HG03097 (cell line): ENCODE results near the gene TFAP2C.

Experiments
- ATAC-seq: cut with Tn5 transposase; IDR thresholded peaks from one replicate; pipeline ENCODE4 v1.9.1; 2021; ENCODE audit not compliant: unreplicated experiment, low FRiP score

TFAP2C gene

DNA sequence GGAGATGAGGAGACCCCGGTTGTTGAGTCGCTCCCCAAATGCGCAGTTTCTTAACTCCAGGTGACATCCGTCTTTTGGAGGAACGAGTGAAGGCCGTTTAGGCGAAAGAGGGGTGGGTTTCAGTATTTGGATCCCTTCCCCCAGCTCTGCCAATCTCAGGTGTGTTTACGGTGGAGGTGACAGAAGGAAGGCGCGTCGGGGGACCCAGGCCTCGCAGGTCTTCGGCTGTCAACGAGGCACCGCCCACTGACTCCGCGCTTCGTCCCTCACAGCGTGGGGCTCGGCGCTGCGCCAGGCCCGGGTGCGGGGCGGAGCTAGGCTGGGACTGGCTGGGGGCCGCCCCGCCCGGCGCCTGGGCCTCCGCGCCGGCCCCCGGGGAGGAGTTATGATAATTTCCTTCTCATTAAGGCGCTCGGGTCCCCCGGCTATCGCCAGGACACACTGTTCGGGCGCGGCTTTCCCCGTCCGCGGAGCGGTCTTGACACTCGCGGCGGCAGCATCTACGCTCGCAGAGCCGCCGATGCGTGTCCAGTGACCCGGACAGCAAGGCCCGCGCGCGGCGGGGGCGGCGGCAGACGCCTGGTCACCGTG, at the start of gene TFAP2C:
Gene TFAP2C, plus strand, starts transcription at position 434 of the 591 bp plus-strand sequence. CDS start 239 bp downstream, outside the sequence.
- ATAC-seq = no peak

DNA sequence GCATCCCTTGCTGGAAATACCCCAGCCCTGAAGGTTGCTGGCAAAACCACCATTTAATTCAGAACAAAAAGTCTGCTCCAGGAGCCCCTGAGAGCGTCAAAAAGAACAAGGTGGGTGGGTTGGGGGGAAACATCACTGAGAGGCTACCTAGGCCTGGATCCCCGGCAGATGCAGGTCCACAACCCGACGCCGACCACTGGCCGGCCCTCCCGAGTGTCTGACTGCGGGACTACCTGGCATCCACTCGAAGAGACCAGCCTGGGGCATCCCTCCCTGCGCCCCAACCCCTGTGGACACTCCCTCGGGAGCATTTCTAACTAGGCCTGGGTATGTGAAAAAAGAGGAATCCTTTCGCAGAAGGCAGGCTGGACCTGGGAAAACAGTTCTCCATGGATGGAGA, 48.9 kb upstream of the TFAP2C start:
- ATAC-seq = no peak

DNA sequence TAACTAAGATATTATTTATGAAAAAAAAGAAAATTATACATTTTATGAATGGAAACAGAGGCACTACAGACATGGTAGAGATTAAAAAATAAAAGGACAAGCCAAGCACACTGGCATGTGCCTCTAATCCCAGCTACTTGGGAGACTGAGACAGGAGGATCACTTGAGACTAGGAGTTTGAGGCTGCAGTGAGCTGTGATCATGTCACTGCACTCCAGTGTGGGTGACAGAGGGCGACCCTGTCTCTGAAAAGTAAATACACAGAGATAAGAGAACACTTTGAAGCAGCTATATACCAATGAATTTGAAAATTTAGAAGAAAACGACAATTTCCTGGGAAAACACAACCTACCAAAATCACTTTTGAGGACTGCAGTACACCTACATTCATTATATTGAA, 47.4 kb upstream of the TFAP2C start:
- ATAC-seq = no peak

DNA sequence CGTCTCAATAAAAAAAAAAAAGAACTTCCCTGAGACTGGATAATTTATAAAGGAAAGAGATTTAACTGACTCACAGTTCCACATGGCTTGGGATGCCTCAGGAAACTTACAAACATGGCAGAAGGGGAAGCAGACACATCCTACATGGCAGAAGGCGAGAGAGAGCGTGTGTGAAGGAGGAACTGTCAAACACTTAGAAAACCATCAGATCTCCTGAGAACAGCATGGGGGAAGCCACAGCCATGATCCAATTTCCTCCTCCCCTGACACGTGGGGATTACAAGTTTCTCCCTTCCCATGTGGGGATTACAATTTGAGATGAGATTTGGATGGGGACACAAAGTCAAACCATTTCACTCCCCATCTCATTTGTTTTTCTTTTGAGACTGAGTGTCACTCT, 46.6 kb upstream of the TFAP2C start:
- ATAC-seq = no peak

DNA sequence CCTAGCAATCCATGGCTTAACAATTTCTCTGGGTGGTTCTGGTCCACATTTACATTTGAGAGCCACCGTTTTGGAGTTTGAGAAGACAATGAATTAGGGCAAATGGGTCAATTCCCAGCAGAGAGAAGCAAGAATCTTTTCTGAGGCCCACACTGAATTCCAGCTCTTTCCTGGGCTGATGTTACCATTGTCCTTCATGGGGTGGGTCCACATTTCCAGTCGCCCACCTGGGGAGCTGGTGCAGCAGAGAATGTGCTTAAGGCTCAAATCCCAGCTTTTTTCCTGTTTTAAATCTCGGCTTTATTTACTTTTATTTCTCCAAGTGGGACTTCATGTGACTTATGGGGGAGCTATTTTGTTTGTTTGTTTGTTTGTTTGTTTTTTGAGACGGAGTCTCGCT, 44.2 kb upstream of the TFAP2C start:
- no peak for ATAC-seq

DNA sequence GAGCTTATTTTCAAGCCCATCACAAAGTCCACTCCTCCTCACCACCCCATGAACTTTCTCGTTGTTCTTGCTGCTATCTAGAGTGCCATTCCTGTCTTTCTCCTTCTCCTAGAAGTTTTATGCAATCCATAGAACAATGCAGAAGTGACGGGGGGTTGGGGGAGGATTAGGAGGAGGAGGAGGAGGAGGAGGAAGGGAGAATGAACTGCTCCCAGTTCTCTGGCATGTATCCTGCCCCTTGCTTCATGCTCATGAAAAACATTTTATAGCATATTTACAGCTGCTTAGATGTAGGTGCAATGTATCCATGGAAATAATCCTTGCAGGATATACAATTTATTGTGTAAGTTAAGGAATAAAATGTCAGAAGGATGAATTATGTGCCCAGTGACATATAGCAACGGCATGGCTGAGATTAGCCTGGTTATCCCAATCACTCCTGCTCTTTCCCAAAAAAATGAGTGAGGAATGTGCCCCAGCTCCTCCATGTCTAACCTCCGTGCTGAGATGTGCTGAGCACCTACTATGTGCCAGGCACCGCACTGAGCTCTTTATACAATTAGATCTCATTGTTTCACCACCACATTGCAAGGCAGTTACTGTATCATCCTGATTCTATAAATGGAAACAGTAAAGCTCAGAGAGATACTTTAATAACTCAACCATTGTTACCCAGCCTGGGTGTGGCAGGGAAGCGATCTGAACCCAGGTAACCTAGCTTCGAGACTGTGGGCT, 41.6 kb upstream of the TFAP2C start:
- no peak for ATAC-seq

DNA sequence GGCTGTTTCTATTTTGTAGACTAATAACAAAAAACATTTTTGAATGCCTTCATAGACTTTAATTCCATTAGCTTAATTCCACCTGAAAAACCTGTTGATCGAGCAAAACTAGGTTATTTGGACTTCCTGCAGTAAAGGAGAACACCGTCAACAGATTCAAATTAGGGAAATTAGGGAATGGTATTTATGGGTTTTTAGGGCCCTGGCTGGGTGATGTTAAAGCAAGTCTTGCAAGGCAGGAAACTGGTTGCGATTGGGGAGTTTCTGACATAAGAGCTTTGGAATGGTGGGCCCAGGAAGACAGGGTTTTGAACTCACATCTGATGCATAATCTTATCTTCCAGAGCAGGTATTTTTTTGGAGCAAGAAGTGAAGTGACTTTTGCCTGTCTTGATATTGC, 40.1 kb upstream of the TFAP2C start:
- no peak for ATAC-seq

DNA sequence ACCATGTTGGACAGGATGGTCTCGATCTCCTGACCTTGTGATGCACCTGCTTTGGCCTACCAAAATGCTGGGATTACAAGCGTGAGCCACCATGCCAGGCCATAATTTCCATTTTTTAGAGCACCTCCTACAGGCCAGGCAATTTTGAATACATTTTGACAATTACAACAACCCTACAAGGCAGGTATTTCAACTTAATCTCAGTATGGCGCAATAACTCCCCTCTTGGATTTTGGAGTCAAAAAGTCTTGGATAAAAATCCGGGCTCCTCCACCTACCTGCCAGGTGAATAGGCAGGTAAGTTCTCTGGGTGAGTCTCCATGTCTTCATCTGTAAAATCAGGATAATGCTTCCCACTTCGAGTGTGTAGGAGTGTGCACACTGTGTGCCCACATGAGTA, 39.5 kb upstream of the TFAP2C start:
- ATAC-seq = no peak

DNA sequence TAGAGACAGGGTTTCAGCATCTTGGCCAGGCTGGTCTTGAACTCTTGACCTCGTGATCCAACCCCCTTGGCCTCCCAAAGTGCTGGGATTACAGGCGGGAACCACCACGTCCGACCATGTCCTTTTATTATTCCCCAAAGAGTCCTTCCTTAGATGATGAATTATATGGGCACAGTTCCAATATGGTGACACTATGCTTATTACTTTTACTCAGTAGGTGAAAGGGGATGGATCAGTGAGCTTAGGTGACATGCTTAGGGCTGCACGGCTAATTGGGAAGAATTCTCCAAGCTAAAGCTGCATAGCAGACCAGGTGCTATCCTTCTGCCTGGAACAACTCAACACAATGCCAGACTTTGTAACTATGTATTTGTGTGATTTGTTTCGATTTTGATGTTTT, 38.2 kb upstream of the TFAP2C start:
- ATAC-seq = no peak

DNA sequence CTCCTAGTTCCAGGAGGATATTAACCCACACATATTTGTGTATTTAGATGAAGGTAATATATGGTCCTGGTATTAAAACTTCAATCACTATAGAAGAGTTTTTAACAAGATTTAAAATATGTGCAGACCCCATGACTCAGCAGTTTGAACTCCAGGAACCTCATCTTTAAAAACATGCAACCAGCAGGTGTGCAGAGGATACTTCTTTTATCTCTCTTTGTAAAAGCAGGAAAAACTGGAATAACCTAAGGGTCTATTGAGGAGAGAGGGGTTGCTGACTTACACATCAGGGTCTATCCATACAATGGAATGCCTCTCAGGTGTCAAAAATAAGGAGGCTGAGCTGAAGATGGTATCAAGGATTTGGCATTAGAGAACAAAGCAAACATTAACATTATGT, 36.9 kb upstream of the TFAP2C start:
- ATAC-seq = no peak

DNA sequence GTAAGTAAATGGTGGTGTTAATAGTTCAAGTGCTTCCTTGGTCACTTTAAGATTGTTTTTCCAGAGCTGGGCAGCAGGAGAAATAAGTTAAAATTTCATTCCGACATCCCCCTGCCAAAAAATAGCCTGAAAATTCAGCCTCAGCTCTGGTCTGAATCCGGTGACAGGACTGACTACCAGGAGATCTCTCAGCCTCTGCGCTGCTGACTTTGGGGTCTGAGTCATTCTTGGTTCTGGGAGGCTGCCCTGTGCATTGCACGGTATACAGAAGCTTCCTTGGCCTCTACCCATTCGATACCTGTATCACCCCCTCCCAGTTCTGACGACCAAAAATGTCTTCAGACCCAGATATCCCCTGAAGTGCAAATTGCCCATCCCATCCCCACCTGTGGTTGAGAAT, 36.3 kb upstream of the TFAP2C start:
- no peak for ATAC-seq

DNA sequence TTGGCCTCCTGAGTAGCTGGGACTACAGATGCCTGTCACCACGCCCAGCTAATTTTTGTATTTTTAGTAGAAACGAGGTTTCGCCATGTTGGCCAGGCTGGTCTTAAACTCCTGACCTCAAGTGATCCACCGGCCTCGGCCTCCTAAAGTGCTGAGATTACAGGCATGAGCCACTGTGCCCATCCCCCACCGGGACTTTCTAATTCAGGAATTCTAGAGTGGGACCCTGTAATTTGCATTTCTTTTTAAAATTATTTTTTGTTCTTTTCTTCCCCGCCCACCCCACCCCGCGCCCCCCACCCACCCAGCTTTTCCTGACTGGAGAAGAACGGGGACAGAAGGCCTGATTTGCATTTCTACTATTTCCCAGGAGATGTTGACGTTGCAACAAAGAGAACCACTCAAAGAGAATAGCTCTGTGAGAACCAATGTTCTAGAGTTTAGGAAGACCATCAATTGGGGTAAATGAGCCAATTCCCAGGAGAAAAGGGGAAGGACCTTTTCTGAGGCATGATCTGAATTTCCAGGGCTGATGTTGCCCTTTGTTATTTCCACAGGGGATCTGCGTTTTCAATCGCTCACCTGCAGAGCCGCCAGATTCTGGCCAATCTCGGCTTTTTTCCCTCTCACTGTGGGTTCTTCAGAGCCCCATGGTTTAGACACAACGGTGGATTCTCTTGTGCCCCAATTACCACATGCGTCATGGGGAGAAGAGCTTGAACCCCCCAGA, 33.2 kb upstream of the TFAP2C start:
- ATAC-seq = no peak

DNA sequence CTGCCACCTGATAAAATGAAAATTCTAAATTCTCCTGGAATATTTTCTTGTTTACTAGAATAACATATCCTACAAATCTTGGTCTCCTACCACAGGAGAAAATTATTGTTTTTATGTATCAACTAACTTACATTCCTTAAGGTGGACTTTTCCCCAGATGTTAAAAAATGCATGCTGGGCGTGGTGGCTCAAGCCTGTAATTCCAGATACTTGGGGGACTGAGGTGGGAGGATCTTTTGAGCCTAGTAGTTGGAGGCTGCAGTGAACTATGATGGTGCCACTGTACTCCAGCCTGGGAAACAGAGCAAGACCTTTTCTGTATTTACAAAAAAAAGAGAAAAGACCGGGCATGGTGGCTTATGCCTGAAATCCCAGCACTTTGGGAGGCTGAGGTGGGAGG, 27.9 kb upstream of the TFAP2C start:
- ATAC-seq = no peak

DNA sequence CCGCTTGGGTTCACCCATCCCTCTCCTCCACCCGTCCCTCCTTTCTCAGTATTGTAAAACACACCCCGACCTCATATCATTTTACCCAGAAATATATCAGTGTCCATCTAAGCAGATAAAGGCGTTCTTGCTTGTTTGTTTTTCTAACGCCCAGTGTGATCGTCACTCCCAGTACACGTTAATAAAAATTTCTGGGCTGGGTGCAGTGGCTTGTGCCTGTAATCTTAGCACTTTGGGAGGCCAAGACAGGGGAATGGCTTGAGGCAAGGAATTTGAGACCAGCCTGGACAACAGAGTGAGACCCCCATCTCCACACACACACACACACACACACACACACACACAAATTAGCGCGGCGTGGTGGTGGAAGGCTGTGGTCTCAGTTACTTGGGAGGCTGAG, 24.4 kb upstream of the TFAP2C start:
- no peak for ATAC-seq

DNA sequence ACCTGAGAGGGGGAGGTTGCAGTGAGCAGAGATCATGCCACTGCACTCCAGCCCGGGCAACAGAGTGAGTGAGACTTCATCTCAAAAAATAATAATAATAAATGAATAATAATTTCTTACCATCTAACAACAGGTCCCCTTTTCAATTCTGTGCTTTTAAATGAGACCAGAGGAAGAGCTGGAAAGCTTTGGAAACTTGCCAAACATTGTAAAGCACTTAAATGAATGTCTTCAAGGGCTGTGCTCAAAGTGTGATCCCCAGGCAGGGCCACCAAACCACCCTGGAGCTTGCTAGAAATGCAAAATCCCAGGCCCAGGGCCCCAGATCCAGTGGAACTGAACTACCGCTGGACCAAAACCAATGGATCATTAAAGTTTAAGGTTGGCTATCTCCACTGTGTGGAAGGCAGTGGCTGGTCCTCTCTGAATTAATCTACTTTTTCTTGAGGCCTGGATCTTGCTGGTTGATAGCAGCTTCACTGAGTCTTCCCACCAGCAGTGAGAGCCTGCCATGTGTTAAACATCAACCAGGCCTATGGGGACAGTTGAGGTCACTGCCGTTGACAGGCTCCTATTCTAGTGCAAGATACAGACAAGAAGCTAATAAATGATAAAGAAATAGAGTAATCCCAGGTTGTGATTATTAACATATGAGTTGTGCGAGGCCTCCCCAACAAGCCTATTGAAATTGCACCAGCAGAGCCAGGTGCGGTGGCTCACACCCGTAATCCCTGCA, 23.7 kb upstream of the TFAP2C start:
- ATAC-seq = no peak

DNA sequence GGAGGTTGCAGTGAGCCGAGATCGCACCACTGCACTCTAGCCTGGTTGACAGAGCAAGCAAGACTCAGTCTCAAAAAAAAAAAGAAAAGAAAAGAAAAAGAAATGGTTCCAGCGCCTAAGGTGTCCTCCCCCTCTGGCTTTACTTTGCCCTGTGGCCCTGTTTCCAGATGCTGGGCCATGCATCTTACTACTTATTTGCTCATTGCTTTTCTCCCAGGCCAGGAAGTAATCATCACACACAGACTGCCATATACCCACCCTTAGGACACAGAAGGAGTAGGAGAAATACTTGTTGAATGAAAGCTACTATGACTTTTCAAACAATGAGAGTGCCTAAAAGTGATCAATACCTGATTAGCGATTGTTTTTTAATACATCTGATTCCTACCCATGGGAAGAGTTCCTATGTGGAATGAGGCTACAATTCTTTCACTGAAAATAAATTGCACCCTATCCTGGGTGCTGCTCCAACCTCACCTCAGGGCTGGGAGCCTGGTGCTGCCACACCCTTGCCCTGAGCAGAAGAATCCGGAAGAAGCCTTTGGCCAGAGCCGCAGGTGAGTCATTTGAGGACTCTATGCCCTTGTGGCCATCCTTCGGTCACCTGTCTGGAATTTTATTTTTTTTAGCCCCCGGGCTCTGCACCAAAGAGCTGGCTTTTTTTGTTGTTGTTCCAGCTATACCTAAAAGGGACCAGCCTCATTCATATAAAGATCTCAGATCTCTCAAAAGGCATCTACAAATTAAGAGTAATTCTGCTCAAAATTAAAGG, 22.7 kb upstream of the TFAP2C start:
- no peak for ATAC-seq

DNA sequence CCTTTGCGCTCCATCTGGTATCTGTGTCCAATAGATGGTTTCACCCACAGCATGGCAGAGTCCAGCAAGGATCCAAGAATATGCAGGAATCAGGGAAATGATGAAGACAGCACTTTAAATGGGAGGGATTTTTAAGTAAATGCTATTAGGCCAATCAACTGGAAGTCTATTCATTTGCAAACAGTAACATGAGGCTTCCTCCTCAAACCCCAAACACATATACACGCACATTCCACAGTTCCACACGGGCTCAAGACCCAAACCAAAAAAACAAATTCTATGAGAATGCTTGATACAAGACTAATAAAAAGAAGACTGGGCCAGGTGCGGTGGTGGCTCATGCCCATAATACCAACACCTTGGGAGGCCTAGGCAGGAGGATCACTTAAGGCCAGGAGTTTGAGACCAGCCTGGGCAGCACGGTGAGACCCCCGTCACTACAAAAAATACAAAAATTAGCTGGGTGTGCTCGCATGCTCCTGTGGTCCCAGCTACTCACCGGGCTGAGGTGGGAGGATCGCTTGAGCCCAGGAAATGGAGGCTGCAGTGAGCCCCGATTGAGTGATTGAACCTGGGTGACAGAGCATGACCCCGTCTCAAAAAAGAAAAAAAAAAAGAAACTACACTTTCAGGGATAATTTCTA, 21.9 kb upstream of the TFAP2C start:
- ATAC-seq = no peak

DNA sequence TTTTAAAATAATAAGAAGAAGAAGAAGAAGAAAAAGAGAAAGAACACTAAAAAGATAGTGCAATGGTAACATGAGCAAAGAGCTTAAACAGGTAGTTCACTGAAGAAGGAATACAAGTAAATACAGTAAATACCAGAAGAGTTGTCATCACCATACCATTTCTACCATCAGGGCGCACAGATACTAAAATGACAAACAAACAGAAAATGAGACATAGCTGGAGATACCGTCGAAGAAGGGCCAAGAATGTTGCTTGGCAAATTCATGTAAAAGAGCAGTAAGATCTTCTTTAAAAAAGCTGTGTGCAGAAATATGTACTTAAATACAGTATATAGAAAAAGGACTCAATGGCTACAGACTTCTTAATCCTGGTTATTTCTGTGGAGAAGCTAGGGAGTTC, 20.7 kb upstream of the TFAP2C start:
- no peak for ATAC-seq

DNA sequence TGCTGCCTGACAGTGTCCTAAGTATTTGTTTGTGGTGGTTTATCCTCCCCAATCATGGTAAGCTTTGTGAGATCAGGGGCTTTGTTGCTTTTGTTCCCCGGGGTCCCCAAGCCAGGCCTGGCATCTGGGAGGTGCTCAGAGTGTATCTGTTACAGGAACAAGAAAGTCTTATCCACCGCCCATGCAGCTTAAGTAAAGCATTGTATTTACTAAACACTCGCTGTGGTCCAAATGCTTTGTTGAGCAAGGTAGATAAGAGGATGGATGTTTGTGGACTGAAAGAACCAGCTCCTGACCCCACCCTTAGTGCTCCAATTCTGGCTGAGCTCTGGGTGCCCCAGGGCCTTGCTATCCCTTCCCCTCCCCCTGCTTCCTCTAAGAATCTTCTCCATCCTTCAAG, 19.8 kb upstream of the TFAP2C start:
- no peak for ATAC-seq

DNA sequence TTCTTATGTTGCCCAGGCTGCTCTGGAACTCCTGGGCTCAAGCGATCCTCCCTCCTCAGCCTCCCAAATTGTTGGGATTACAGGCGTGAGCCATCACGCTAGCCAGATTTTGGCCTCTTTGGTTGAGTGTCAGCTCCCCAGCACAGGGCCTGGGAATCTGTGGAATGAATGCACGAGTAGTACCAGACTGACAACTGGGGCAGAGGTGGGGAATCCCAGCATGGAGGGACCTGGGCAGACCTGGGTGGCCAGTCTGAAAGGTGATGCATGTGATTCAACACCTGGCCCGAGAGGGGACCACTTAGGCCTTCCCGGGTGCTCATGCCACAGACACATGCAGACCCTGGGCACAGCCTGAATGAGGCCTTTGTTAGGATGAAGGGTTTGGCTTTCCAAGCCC, 19.0 kb upstream of the TFAP2C start:
- ATAC-seq = no peak
